Measurements from ENCODE around the gene ASCC3.

The ASCC3 gene

GRCh38 chr6:100568255-100568654 is 312.9 kb downstream of the ASCC3 start:
- ATAC-seq (ENCODE audit: low read depth), result no peak
- TF ChIP-seq CTCF (IDR thresholded peaks at IDR 0.05; ENCODE audit: poor library complexity, severe bottlenecking), result no peak
- no peaks in the 10 kb centered on the region for H3K27me3 ChIP-seq (ENCODE audit: insufficient read depth, poor library complexity, severe bottlenecking)
- H3K9me3 ChIP-seq (ENCODE audit: severe bottlenecking), result no peaks in the 10 kb centered on the region
- DNase-seq (ENCODE audit: low spot score), result no peak
- H3K27ac ChIP-seq (ENCODE audit: poor library complexity, severe bottlenecking), result no peak overlapping the region
- H3K4me1 ChIP-seq (ENCODE audit: insufficient read depth, poor library complexity, severe bottlenecking), result no peaks in the 10 kb centered on the region
- H3K4me3 ChIP-seq (ENCODE audit: severe bottlenecking), result no peak overlapping the region
- peaks cover 14% of the 10 kb centered on the region; the same call in 1 of the 2 replicates for H3K36me3 ChIP-seq (ENCODE audit: low read depth)

GRCh38 chr6:100566563-100566962 is 314.6 kb downstream of the ASCC3 start:
- Histone ChIP-seq H3K27me3 (ENCODE audit: insufficient read depth, poor library complexity, severe bottlenecking) (no peaks in the 10 kb centered on the region), H3K4me1 (ENCODE audit: insufficient read depth, poor library complexity, severe bottlenecking) (no peaks in the 10 kb centered on the region), H3K4me3 (ENCODE audit: severe bottlenecking) (no peak overlapping the region), H3K9me3 (ENCODE audit: severe bottlenecking) (no peaks in the 10 kb centered on the region), H3K36me3 (ENCODE audit: low read depth) (peaks cover 6% of the 10 kb centered on the region; the same call in 1 of the 2 replicates), H3K27ac (ENCODE audit: poor library complexity, severe bottlenecking) (no peak overlapping the region)
- TF ChIP-seq CTCF (IDR thresholded peaks at IDR 0.05; ENCODE audit: poor library complexity, severe bottlenecking), result no peak
- no peak for ATAC-seq (ENCODE audit: low read depth)
- no peak for DNase-seq (ENCODE audit: low spot score)

GRCh38 chr6:100565439-100566104 is 315.6 kb downstream of the ASCC3 start:
- no peak for DNase-seq (ENCODE audit: low spot score)
- Histone ChIP-seq H3K4me3 (ENCODE audit: severe bottlenecking) (no peak overlapping the region), H3K27ac (ENCODE audit: poor library complexity, severe bottlenecking) (no peak overlapping the region), H3K4me1 (ENCODE audit: insufficient read depth, poor library complexity, severe bottlenecking) (no peaks in the 10 kb centered on the region), H3K9me3 (ENCODE audit: severe bottlenecking) (no peaks in the 10 kb centered on the region), H3K27me3 (ENCODE audit: insufficient read depth, poor library complexity, severe bottlenecking) (no peaks in the 10 kb centered on the region), H3K36me3 (ENCODE audit: low read depth) (peaks cover 3% of the 10 kb centered on the region; the same call in 1 of the 2 replicates)
- ATAC-seq (ENCODE audit: low read depth), result no peak
- no peak for TF ChIP-seq CTCF (IDR thresholded peaks at IDR 0.05; ENCODE audit: poor library complexity, severe bottlenecking)

GRCh38 chr6:100559859-100560258 is 321.3 kb downstream of the ASCC3 start:
- ATAC-seq (ENCODE audit: low read depth) (no peak), DNase-seq (ENCODE audit: low spot score) (no peak)
- no peaks in the 10 kb centered on the region for H3K4me1 ChIP-seq (ENCODE audit: insufficient read depth, poor library complexity, severe bottlenecking)
- no peak overlapping the region for H3K27ac ChIP-seq (ENCODE audit: poor library complexity, severe bottlenecking)
- TF ChIP-seq CTCF (IDR thresholded peaks at IDR 0.05; ENCODE audit: poor library complexity, severe bottlenecking), result no peak
- no peak overlapping the region for H3K4me3 ChIP-seq (ENCODE audit: severe bottlenecking)
- no peaks in the 10 kb centered on the region for H3K36me3 ChIP-seq (ENCODE audit: low read depth)
- H3K9me3 ChIP-seq (ENCODE audit: severe bottlenecking), result no peaks in the 10 kb centered on the region
- no peaks in the 10 kb centered on the region for H3K27me3 ChIP-seq (ENCODE audit: insufficient read depth, poor library complexity, severe bottlenecking)

- no peak for ATAC-seq (ENCODE audit: low read depth)
- no peaks in the 10 kb centered on the region for H3K27me3 ChIP-seq (ENCODE audit: insufficient read depth, poor library complexity, severe bottlenecking)
- H3K9me3 ChIP-seq (ENCODE audit: severe bottlenecking), result no peaks in the 10 kb centered on the region
- no peak overlapping the region for H3K27ac ChIP-seq (ENCODE audit: poor library complexity, severe bottlenecking)
- DNase-seq (ENCODE audit: low spot score), result no peak
- H3K4me1 ChIP-seq (ENCODE audit: insufficient read depth, poor library complexity, severe bottlenecking), result no peaks in the 10 kb centered on the region
- H3K36me3 ChIP-seq (ENCODE audit: low read depth), result 0 out of 2 replicates have a peak, but pooled peaks cover 5% of the 10 kb centered on the region
- TF ChIP-seq CTCF (IDR thresholded peaks at IDR 0.05; ENCODE audit: poor library complexity, severe bottlenecking), result no peak
- no peak overlapping the region for H3K4me3 ChIP-seq (ENCODE audit: severe bottlenecking)
Observed at GRCh38 chr6:100554228-100554627, 326.9 kb downstream of the ASCC3 start.
